GM20000 (cell line): ENCODE measurements around the gene PTPN14.
"Not testable (repeated sequence)": the region's sequence is repeated elsewhere in the genome, so short reads cannot be mapped to it uniquely, and the experiment has no call there.

Experiments used
- DNase-seq: peaks from one replicate; pipeline ENCODE4 v3.0.0; 2012; ENCODE audit warnings: low spot score
- CTCF ChIP-seq: IDR thresholded peaks from 2 replicates; pipeline ENCODE4 v1.5.1; 2012; ENCODE audit warnings: mild to moderate bottlenecking, control low read depth; ENCODE audit errors: extremely low read depth, missing control alignments

The PTPN14 gene

GRCh38 chr1:214398490-214398889 lies 152.9 kb downstream of the PTPN14 start:
- DNase-seq = no peak
- TF ChIP-seq CTCF = no peak

GRCh38 chr1:214397497-214397896 lies 153.9 kb downstream of the PTPN14 start:
- no peak for DNase-seq
- TF ChIP-seq CTCF = no peak

- no peak for TF ChIP-seq CTCF
- DNase-seq = no peak
Observed at GRCh38 chr1:214396330-214396729, 155.1 kb downstream of the PTPN14 start.

GRCh38 chr1:214394569-214394968 lies 156.8 kb downstream of the PTPN14 start:
- not testable (repeated sequence) for DNase-seq

GRCh38 chr1:214393086-214393485 lies 158.3 kb downstream of the PTPN14 start:
- no peak for DNase-seq
- TF ChIP-seq CTCF = no peak

GRCh38 chr1:214391873-214392645 lies 159.3 kb downstream of the PTPN14 start:
- no peak for DNase-seq
- TF ChIP-seq CTCF = no peak

- no peak for TF ChIP-seq CTCF
Observed at GRCh38 chr1:214389734-214390133, 161.7 kb downstream of the PTPN14 start.

GRCh38 chr1:214386747-214387146 lies 164.7 kb downstream of the PTPN14 start:
- no peak for TF ChIP-seq CTCF
- no peak for DNase-seq

More at GRCh38 chr1:214389734-214390133, 161.7 kb downstream of the PTPN14 start:
- no peak for DNase-seq
